SK-N-SH (cell line): ENCODE measurements around the gene MAPK12.

Experiments used
- CHD2 ChIP-seq: fragments of 150-350 bp; IDR thresholded peaks from 2 replicates; pipeline ENCODE4 v1.6.1; 2018; ENCODE audit warnings: low read length; ENCODE audit not compliant: partially characterized antibody
- EP300 ChIP-seq, 2 experiments: IDR thresholded peaks; 2 replicates each; pipeline versions ENCODE4 v1.4.0 to v1.6.1; 2012; ENCODE audit warnings: borderline replicate concordance in 1 of 2, low read depth in 1 of 2, low read length in 1 of 2
- FOXJ3 ChIP-seq: sonication (generic); formaldehyde crosslinking; IDR thresholded peaks from 2 replicates; pipeline ENCODE4 v1.5.1; 2020; ENCODE audit warnings: mild to moderate bottlenecking, missing genetic modification reagents
- FOXM1 ChIP-seq: IDR thresholded peaks from 2 replicates; pipeline ENCODE4 v1.4.0; 2012; ENCODE audit warnings: low read depth, mild to moderate bottlenecking
- GABPA ChIP-seq: IDR thresholded peaks from 2 replicates; pipeline ENCODE4 v1.4.0; 2012; ENCODE audit warnings: low read depth, mild to moderate bottlenecking
- JUND ChIP-seq: IDR thresholded peaks from 2 replicates; pipeline ENCODE4 v1.4.0; 2012
- POLR2AphosphoS5 ChIP-seq: IDR thresholded peaks from 2 replicates; pipeline ENCODE4 v1.6.1; 2012; ENCODE audit warnings: low read depth, low read length
- RAD21 ChIP-seq: IDR thresholded peaks from 2 replicates; pipeline ENCODE4 v1.6.1; 2012; ENCODE audit warnings: mild to moderate bottlenecking, low read length
- TAF1 ChIP-seq: IDR thresholded peaks from 2 replicates; pipeline ENCODE4 v1.6.1; 2012; ENCODE audit warnings: low read depth, mild to moderate bottlenecking, low read length, moderate library complexity, borderline replicate concordance
- TF ChIP-seq, protein P1 (sequence below): fragments of 200-600 bp; sonication (generic); IDR thresholded peaks from 2 replicates; pipeline ENCODE4 v1.6.1; 2017; ENCODE audit warnings: antibody characterized with exemption, mild to moderate bottlenecking, moderate library complexity
- TF ChIP-seq, protein P2 (sequence below): fragments of 150-350 bp; IDR thresholded peaks from 2 replicates; pipeline ENCODE4 v1.6.1; 2016; ENCODE audit warnings: mild to moderate bottlenecking, low read depth, low read length

DNA sequence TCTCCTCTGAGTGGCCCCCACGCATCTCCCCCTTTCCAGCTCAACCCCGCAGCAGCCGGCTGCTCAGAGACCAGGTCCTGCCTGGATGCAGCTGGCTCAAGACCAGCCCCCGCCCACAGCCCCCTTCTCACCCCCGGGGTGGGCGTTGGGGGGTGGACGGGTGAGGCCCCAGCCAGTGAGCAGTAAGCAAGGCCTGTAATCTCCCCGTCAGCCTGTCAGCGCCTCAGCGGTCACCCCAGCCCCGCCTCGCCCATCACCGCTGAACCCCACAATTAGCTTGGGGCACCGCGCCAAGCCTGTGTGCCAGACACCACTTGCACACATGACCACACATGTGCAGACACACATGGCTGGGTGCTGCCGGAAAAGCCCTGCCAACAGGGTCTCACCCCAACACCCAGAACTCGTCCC lies 40.1 kb upstream of the MAPK12 start:
- TF ChIP-seq, protein P1, sequence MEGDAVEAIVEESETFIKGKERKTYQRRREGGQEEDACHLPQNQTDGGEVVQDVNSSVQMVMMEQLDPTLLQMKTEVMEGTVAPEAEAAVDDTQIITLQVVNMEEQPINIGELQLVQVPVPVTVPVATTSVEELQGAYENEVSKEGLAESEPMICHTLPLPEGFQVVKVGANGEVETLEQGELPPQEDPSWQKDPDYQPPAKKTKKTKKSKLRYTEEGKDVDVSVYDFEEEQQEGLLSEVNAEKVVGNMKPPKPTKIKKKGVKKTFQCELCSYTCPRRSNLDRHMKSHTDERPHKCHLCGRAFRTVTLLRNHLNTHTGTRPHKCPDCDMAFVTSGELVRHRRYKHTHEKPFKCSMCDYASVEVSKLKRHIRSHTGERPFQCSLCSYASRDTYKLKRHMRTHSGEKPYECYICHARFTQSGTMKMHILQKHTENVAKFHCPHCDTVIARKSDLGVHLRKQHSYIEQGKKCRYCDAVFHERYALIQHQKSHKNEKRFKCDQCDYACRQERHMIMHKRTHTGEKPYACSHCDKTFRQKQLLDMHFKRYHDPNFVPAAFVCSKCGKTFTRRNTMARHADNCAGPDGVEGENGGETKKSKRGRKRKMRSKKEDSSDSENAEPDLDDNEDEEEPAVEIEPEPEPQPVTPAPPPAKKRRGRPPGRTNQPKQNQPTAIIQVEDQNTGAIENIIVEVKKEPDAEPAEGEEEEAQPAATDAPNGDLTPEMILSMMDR = no peak
- TF ChIP-seq POLR2AphosphoS5 (no peak), RAD21 (no peak), GABPA (no peak), TAF1 (no peak), JUND (no peak), EP300 (IDR thresholded peaks at IDR 0.05; ENCODE audit: borderline replicate concordance in 1 of 2, low read depth in 1 of 2, low read length in 1 of 2) (peak in 1 of 2 experiments; percentile 23; a peak in 1 of 4 replicates), CHD2 (peak; percentile 8), FOXJ3 (no peak), FOXM1 (no peak)
- TF ChIP-seq, protein P2, sequence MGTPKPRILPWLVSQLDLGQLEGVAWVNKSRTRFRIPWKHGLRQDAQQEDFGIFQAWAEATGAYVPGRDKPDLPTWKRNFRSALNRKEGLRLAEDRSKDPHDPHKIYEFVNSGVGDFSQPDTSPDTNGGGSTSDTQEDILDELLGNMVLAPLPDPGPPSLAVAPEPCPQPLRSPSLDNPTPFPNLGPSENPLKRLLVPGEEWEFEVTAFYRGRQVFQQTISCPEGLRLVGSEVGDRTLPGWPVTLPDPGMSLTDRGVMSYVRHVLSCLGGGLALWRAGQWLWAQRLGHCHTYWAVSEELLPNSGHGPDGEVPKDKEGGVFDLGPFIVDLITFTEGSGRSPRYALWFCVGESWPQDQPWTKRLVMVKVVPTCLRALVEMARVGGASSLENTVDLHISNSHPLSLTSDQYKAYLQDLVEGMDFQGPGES = no peak
